ENCODE measurements around the gene C1QB. TPM values are rescaled to one million over a fixed set of nuclear protein-coding genes. Genes with fewer than 3 reads are reported as not detected.

Gene C1QB
- total and polyA plus RNA-seq, 9 of the 15 experiments (the other 6 are each of a cell fraction or from before 2014, with no cell fraction given), result 0.55 TPM; not detected in 8

GRCh38 chr1:22618056-22618455 lies 35.0 kb upstream of the C1QB start:
- peaks cover 13% of the 10 kb centered on the region; the same call in 1 of the 2 replicates for H4K20me1 ChIP-seq (replicated peaks; ENCODE audit: control insufficient read depth, insufficient read depth, low read length)
- H3K4me1 ChIP-seq (replicated peaks in 1 of 2; ENCODE audit: control insufficient read depth in 2 of 2, insufficient read depth in 2 of 2, low read length in 2 of 2), result peaks cover 0 to 7% of the 10 kb centered on the region in 2 experiments; a peak in 1 of 5 replicates
- H3K36me3 ChIP-seq (ENCODE audit: control insufficient read depth, insufficient read depth, low read length), result no peaks in the 10 kb centered on the region
- H3K9me1 ChIP-seq (ENCODE audit: control insufficient read depth, insufficient read depth, low read length), result no peaks in the 10 kb centered on the region
- H3K4me2 ChIP-seq (ENCODE audit: insufficient read depth, low read length), result no peak overlapping the region
- H3K27me3 ChIP-seq (ENCODE audit: control insufficient read depth in 2 of 2, insufficient read depth in 2 of 2, low read length in 2 of 2), result peaks cover 27 to 74% of the 10 kb centered on the region in 2 experiments; a peak in 4 of 5 replicates
- intact Hi-C loops (cut with micrococcal nuclease) (no loop called here), in situ Hi-C loops (cut with MboI) (no loop called here)
- H3K27ac ChIP-seq (ENCODE audit: extremely low read depth, low read depth, low read length), result no peak overlapping the region
- no peaks in the 10 kb centered on the region for H3K9me3 ChIP-seq (replicated peaks; ENCODE audit: control insufficient read depth, insufficient read depth, low read depth, low read length)
- DNase-seq (ENCODE audit: extremely low read depth in 1 of 4, low spot score in 3 of 4) (no peak), FAIRE-seq (no peak), ATAC-seq (no peak)
- TF ChIP-seq SFPQ (IDR thresholded peaks at IDR 0.05; ENCODE audit: low read depth, low read length), result no peak
- POLR2A ChIA-PET, result no interaction called here
- CTCF ChIA-PET (ENCODE audit: low intra/inter-chr PET ratio), result interaction anchor here (0.6 kb wide), 1 partner anchor 467 kb away, joined by 3 read pairs; no protein-coding TSS in a partner anchor
- BruUV-seq (replicated peaks), result no TSS peak
- H3K9ac ChIP-seq (ENCODE audit: insufficient read depth in 1 of 2, low read depth in 2 of 2, low read length in 2 of 2), result no peak overlapping the region; a peak in 1 of 4 replicates
- H3K4me3 ChIP-seq, result no peak overlapping the region
- WGBS (ENCODE audit: insufficient coverage, low coverage, missing lambda C conversion rate), result 1% methylated on average over 16 of the region's 16 CpGs
- no peak overlapping the region for H2AFZ ChIP-seq (ENCODE audit: low read depth, low read length)
- no peaks in the 10 kb centered on the region for H3K79me2 ChIP-seq (ENCODE audit: control insufficient read depth, insufficient read depth, low read length)

- TF ChIP-seq CEBPG (CRISPR knock-in tag; IDR thresholded peaks at IDR 0.05), result 0 out of 2 replicates have a peak, but pooled peaks have one; percentile 38
- TF ChIP-seq CEBPG (tag; conservative IDR thresholded peaks at IDR 0.05 in 1 of 2, IDR thresholded peaks at IDR 0.05 in 1 of 2), result 0 out of 4 replicates have a peak, but pooled peaks of 1 of the 2 experiments have one; percentile 18
- no peak for TF ChIP-seq KDM2B (CRISPR knock-in tag; IDR thresholded peaks at IDR 0.05)
- 0 out of 2 replicates have a peak, but pooled peaks have one; percentile 40 for TF ChIP-seq SMARCA5 (IDR thresholded peaks at IDR 0.05)
- TF ChIP-seq BCOR (IDR thresholded peaks at IDR 0.05), result 0 out of 2 replicates have a peak, but pooled peaks have one; percentile 51
- TF ChIP-seq RBM25 (IDR thresholded peaks at IDR 0.05; ENCODE audit: low read depth, low read length, severe bottlenecking), result peak; percentile 26
- Histone ChIP-seq H2AFZ (ENCODE audit: low read depth, low read length) (no peak overlapping the region), H3K9me3 (replicated peaks; ENCODE audit: control insufficient read depth, insufficient read depth, low read depth, low read length) (no peaks in the 10 kb centered on the region), H3K9ac (ENCODE audit: insufficient read depth in 1 of 2, low read depth in 2 of 2, low read length in 2 of 2) (no peak overlapping the region), H3K27ac (ENCODE audit: extremely low read depth, low read depth, low read length) (no peak overlapping the region), H3K27me3 (ENCODE audit: control insufficient read depth in 2 of 2, insufficient read depth in 2 of 2, low read length in 2 of 2) (peaks cover 27 to 71% of the 10 kb centered on the region in 2 experiments; a peak in 4 of 5 replicates), H3K79me2 (ENCODE audit: control insufficient read depth, insufficient read depth, low read length) (no peaks in the 10 kb centered on the region), H3K4me3 (no peak overlapping the region), H3K4me1 (replicated peaks in 1 of 2; ENCODE audit: control insufficient read depth in 2 of 2, insufficient read depth in 2 of 2, low read length in 2 of 2) (peaks cover 0 to 7% of the 10 kb centered on the region in 2 experiments; a peak in 1 of 5 replicates), H3K4me2 (ENCODE audit: insufficient read depth, low read length) (no peak overlapping the region), H3K9me1 (ENCODE audit: control insufficient read depth, insufficient read depth, low read length) (no peaks in the 10 kb centered on the region), H4K20me1 (replicated peaks; ENCODE audit: control insufficient read depth, insufficient read depth, low read length) (peaks cover 10% of the 10 kb centered on the region; the same call in 1 of the 2 replicates), H3K36me3 (ENCODE audit: control insufficient read depth, insufficient read depth, low read length) (no peaks in the 10 kb centered on the region)
- no peak for DNase-seq (ENCODE audit: extremely low read depth in 1 of 4, low spot score in 3 of 4)
- 0% methylated on average over 7 of the region's 7 CpGs for WGBS (ENCODE audit: insufficient coverage, low coverage, missing lambda C conversion rate)
- no peak for ATAC-seq
- intact Hi-C loops (cut with micrococcal nuclease), result no loop called here
- CTCF ChIA-PET (ENCODE audit: low intra/inter-chr PET ratio), result interaction anchor here (0.6 kb wide), 2 partner anchors 336 to 1132 kb away, joined by 3 read pairs; no protein-coding TSS in a partner anchor
- BruUV-seq (replicated peaks), result no TSS peak
- POLR2A ChIA-PET, result interaction anchor here (1.1 kb wide), 1 partner anchor 59 kb away, joined by 3 read pairs; no protein-coding TSS in a partner anchor
- no peak for FAIRE-seq
- in situ Hi-C loops (cut with MboI), result no loop called here
Measured at GRCh38 chr1:22619252-22619651, 33.8 kb upstream of the C1QB start.

Data from K562 (cell line).